WERI-Rb-1 (cell line): ENCODE results near the gene FXR2.
"Not testable (repeated sequence)": the region's sequence is repeated elsewhere in the genome, so short reads cannot be mapped to it uniquely, and the experiment has no call there.

Experiments used
- DNase-seq: peaks from one replicate; pipeline ENCODE4 v3.0.0-alpha.2; 2020
- H3K27ac ChIP-seq: fragments of 250-450 bp; sonication (Bioruptor Pico); 2 replicates; pipeline ENCODE4 v1.5.1; 2020; ENCODE audit warnings: mild to moderate bottlenecking, moderate library complexity
- H3K27me3 ChIP-seq: fragments of 250-450 bp; sonication (Bioruptor Pico); 2 replicates; pipeline ENCODE4 v1.5.1; 2021; ENCODE audit warnings: mild to moderate bottlenecking, low read depth, moderate library complexity; ENCODE audit not compliant: insufficient read depth, severe bottlenecking
- H3K36me3 ChIP-seq: fragments of 250-450 bp; sonication (Bioruptor Pico); 2 replicates; pipeline ENCODE4 v1.5.1; 2020; ENCODE audit warnings: mild to moderate bottlenecking, moderate library complexity
- H3K4me3 ChIP-seq: 2 replicates; pipeline ENCODE4 v1.5.1; 2011; ENCODE audit warnings: low read depth, mild to moderate bottlenecking, control low read depth, low read length
- H3K9me3 ChIP-seq: fragments of 250-450 bp; sonication (Bioruptor Pico); 2 replicates; pipeline ENCODE4 v1.5.1; 2021; ENCODE audit warnings: mild to moderate bottlenecking, moderate library complexity; ENCODE audit not compliant: severe bottlenecking
- TF ChIP-seq, protein P1 (sequence below): IDR thresholded peaks from 2 replicates; pipeline ENCODE4 v1.5.1; 2011; ENCODE audit warnings: low read depth, mild to moderate bottlenecking, control low read depth, inconsistent platforms, low read length

The FXR2 gene

GRCh38 chr17:7626307-7626706, 11.6 kb upstream of the FXR2 start:
- DNase-seq: no peak
- H3K9me3 ChIP-seq: no peaks in the 10 kb centered on the region
- H3K27me3 ChIP-seq: no peaks in the 10 kb centered on the region
- TF ChIP-seq, protein P1, sequence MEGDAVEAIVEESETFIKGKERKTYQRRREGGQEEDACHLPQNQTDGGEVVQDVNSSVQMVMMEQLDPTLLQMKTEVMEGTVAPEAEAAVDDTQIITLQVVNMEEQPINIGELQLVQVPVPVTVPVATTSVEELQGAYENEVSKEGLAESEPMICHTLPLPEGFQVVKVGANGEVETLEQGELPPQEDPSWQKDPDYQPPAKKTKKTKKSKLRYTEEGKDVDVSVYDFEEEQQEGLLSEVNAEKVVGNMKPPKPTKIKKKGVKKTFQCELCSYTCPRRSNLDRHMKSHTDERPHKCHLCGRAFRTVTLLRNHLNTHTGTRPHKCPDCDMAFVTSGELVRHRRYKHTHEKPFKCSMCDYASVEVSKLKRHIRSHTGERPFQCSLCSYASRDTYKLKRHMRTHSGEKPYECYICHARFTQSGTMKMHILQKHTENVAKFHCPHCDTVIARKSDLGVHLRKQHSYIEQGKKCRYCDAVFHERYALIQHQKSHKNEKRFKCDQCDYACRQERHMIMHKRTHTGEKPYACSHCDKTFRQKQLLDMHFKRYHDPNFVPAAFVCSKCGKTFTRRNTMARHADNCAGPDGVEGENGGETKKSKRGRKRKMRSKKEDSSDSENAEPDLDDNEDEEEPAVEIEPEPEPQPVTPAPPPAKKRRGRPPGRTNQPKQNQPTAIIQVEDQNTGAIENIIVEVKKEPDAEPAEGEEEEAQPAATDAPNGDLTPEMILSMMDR: no peak
- H3K36me3 ChIP-seq: peaks cover 12% of the 10 kb centered on the region
- H3K4me3 ChIP-seq: peak overlapping the region; percentile 80
- H3K27ac ChIP-seq: no peak overlapping the region

- H3K27me3 ChIP-seq, H3K27ac ChIP-seq, H3K9me3 ChIP-seq, H3K4me3 ChIP-seq, DNase-seq: not testable (repeated sequence)
- H3K36me3 ChIP-seq: peaks cover 12% of the 10 kb centered on the region
Observed at GRCh38 chr17:7625749-7626148, 11.1 kb upstream of the FXR2 start.

DNA sequence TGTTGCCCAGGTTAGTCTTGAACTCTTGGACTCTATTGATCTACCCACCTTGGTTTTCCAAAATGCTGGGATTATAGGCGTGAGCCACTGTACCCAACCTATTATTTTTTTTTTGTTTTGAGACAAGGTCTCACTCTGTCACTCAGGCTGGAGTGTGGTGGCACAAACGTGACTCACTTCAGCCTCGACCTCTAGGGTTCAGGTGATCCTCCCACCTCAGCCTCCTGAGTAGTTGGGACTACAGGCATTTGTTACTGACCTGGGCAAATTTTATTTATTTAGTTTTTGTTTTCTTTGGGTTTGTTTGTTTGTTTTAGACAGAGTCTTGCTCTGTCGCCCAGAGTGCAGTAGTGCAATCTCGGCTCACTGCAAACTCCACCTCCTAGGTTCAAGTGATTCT, 9.0 kb upstream of the FXR2 start:
- Histone ChIP-seq H3K36me3 (peaks cover 12% of the 10 kb centered on the region), H3K4me3 (no peak overlapping the region), H3K27ac (no peak overlapping the region), H3K27me3 (no peaks in the 10 kb centered on the region), H3K9me3 (no peaks in the 10 kb centered on the region)
- DNase-seq: no peak
- TF ChIP-seq, protein P1: no peak

DNA sequence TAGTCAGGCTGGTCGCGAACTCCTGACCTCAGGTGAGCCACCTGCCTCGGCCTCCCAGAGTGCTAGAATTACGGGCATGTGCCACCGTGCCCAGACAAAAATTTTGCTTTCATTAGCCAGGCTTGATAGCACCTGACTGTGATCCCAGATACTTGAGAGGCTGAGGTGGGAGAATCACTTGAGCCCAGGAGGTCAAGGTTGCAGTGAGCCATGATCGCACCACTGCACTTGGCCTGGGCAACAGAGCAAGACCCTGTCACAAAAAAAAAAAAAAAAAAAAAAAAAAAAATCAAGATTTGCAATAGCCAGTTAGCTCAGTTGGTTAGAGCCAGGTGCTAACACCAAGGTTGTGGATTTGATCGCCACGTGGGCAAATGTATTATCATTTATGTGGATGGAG, 6.1 kb upstream of the FXR2 start:
- H3K9me3 ChIP-seq: no peaks in the 10 kb centered on the region

DNA sequence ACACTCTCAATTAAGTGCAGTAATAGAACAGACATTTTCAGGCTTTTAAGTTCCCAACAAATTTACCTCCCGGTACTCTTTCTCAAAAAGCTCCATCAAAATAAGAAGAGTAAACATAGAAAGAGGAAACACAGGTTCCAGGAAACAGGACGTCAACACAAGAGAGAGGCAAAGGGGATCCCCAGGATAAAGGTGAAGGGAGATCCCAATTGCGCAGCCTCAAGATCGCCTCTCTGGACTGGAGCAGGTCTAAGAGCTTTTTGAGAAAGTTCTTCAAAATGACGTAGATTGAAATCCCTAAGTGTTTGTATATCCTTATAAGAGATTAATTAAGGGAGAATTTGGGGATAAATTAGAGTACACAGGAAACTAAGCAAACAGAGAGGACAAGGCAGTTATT, 3.9 kb upstream of the FXR2 start:
- no peaks in the 10 kb centered on the region for H3K9me3 ChIP-seq
- no peak for DNase-seq
- TF ChIP-seq, protein P1: no peak
- no peak overlapping the region for H3K27ac ChIP-seq
- H3K36me3 ChIP-seq: no peaks in the 10 kb centered on the region
- no peaks in the 10 kb centered on the region for H3K27me3 ChIP-seq
- no peak overlapping the region for H3K4me3 ChIP-seq

More for the DNA sequence above, 6.1 kb upstream of the FXR2 start:
- Histone ChIP-seq H3K4me3 (no peak overlapping the region), H3K27me3 (no peaks in the 10 kb centered on the region), H3K36me3 (peaks cover 4% of the 10 kb centered on the region; the same call in 1 of the 2 replicates), H3K27ac (no peak overlapping the region)
- DNase-seq: no peak
- TF ChIP-seq, protein P1: no peak

DNA sequence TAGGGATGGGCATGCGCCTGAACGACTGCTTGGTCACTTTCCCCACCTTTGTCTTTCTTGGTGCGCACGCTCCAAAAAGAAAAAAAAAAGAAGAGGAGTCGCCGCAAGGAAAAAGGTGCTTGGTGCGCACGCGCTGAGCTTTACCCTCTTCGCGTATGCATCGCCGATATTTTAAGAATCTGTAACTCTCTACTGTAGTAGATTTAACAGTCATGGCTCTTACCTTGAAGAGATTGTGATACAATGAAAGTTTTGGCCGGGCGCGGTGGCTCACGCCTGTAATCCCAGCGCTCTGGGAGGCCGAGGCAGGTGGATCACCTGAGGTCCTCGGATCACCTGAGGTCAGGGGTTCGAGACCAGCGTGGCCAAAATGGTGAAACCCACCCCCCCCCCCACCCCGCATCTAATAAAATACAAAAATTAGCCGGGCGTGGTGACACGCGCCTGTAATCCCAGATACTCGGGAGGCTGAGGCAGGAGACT, 609 bp upstream of the FXR2 start:
- TF ChIP-seq, protein P1: no peak

More for the DNA sequence above, 609 bp upstream of the FXR2 start:
- Histone ChIP-seq H3K27ac (peak overlapping the region; percentile 78), H3K4me3 (peak overlapping the region; percentile 57), H3K9me3 (no peaks in the 10 kb centered on the region), H3K36me3 (peaks cover 20% of the 10 kb centered on the region), H3K27me3 (no peaks in the 10 kb centered on the region)
- DNase-seq: no peak
